GM18909 (cell line): ENCODE measurements around the gene FAM180A.

Experiments
- ATAC-seq: cut with Tn5 transposase; IDR thresholded peaks from one replicate; pipeline ENCODE4 v1.9.1; 2021; ENCODE audit warnings: mild to moderate bottlenecking; ENCODE audit not compliant: unreplicated experiment, poor library complexity

The FAM180A gene

DNA sequence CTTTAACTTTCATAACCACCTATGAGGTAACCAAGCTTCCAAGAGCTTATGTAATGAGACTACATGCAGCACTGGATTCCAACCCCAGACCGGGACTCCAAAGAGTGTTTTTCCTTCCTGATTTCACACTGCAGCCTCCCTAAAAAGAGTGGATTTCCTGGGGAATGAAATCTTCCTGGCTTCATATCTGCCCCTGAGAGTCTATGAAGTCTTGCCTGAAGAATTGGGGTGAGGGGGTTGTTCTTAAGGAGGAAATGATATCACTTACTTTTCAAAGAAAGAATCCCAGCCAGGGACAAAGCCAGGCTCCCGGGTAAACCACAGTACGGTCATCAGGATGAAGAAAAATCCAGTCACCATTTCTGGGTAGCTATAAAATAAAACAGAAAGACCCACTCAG lies 56.6 kb downstream of the FAM180A start:
- no peak for ATAC-seq

DNA sequence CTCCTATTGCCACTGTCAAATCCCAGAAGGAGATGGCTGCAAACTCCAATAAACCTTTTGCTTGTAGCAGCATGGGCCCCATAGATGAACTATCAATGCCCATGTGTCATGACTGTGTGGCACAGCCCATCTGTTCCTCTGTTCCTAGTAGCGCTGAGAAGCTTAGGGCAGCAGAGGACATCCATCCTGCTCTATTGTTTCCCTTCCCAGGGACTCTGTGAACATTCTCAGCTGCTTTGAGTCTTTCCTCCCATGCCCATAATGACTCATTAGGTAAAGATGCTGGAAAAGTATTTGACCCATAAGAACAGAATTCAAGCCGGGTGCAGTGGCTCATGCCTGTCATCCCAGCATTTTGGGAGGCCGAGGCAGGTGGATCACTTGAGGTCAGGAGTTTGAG lies 58.0 kb downstream of the FAM180A start:
- ATAC-seq = no peak

DNA sequence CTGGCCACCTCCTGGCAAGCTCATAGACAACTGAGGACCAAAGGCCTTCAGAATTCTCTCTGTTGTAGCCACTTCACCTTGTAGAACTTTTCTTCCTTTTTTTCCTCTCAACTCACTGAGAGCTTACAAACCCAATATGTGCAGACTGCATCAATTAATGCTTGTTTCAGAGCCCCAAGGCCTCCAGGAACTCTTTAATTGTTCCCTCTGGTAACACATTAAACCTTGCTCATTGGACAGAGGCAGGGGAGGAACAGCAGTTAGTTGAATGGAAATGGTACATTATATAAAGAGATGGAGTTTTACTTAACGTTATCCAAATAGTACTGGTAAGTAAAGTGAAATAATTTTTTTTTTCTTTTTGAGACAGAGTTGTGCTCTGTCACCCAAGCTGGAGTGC lies 61.1 kb downstream of the FAM180A start:
- no peak for ATAC-seq

DNA sequence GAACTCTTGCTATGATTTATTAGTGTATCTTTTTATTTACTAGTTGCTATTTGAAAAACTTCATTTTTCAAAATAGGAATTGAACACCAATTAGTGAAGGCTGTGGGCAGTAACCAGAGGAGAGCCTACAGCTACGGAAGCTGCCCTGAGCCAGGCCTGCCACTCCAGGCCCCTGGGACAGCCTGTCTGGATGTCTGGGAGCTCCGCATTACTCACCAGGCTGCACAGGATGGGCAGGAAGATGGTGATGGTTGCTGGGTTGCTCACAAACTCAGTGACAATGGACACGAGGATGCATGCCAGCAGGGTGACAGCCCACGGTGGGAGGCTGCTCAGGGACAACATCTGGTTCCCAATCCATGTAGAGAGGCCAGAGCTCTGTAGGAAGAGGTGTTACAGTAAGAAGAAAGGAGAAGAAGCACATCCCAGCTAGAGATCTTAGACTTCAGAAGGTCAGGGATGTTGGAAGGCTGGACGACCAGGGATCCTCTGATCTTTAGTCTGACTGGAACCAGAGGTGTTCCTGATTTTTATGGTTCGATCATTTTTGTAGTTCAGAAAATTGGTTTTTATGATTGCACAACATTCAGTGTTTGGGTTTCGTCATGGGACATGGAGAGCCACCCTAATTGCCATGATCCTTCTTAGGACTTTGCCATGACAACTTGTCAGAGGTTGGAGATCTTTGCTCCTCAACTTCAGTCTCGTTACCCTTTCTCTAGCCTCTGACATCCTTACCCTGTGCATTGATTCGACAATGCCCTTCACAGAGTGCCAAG lies 63.1 kb downstream of the FAM180A start:
- no peak for ATAC-seq

DNA sequence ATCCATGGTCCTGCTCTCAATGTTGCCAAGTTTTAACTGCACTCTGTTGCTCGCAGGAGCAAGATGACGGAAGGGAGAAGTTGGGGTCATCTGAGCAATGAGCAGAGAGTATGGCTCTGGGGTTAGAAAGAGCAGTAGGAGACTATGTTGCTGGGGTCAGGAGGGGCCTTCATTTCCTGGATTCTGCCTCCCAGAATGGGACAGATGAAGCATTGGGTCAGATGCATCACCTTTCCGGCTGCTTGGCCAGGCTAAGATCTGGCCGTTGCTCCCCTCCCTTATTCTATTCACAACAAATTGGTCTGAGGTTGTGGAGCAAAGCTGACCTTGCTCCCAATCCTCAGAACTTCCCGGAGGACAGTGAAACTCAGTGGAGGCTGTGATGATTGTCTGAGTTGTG lies 63.9 kb downstream of the FAM180A start:
- no peak for ATAC-seq

DNA sequence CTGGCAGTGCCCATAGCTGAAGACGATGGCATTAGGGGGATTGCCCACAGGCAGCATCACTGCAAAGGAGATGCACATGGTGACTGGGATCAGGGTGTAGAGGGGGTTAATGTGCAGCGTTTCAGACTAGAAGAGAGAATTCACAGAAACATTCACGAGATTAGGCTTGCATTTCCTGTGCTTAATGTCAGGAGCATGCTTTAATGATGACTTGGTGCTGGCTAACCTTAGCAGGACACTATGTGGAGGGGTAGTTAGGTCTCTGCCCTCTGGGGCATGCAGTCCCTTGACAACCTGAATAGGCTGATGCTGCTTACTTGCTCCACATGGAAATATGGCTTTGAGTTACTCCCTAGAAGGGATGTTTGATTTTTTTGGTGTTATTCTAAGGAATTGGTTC lies 64.5 kb downstream of the FAM180A start:
- ATAC-seq = no peak

DNA sequence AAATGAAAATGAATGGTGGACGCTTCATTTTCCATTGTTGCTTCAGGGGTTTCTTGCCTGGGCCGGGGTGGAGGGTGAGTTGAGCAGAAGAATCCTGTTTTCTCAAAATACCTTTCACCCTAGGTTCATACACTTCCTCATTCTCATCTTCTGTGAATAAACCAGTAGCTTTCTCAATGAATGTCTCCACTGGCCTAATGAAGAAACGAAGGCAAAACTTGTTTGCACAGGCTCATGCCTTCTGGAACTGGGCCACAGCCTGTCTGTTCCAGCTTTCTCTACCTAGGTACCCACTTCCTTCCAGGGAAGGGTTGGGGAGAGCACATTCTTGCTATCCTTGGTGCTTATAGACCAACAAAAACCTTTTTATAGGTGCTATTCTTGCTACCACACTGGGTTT lies 65.0 kb downstream of the FAM180A start:
- ATAC-seq = no peak

DNA sequence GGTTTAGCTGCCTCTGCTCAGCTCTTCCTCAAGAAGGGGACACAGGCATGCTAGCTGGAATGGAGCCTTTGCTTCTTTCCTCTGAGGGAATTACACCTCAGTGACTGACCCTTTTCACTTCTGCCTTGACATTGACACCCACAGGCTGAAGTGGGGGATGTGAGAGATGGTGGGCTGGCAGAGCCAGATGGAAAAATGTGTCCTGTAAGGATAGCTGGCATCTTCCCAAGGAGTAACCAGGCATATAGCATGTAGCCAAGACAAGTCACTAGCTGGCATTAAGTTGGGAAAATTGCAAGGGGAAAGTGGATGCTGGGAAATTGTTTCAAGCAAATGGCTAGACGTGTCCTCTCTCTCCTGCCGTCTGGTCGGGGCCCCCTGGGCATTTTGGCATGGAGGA lies 66.4 kb downstream of the FAM180A start:
- ATAC-seq = no peak

DNA sequence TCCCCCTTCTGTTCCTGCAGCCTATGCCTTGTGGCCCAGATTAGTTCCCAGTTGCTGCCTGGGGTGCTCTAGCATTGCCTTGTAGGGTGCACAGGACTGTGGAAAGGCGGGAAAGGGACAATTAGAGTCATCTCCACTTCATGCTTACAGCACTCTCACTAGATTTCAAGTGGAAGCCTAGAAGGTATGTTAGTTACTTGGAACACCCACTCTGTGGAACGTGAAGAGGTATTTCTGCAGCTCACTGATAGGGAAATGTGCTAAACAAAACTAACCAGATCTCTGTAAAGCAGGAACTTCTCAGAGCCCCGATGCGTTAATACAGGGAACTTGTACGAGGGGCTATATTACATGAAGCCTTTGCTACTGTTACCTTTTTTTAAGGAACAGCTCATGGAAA lies 66.9 kb downstream of the FAM180A start:
- ATAC-seq = no peak
